ENCODE data around the gene DHH. TPM values are rescaled to one million over a fixed set of nuclear protein-coding genes. Genes with fewer than 3 reads are reported as not detected.

The DHH gene
- total and polyA plus RNA-seq, 10 of the 15 experiments (the other 5 are each of a cell fraction or from before 2014, with no cell fraction given), result 0.01 TPM; not detected in 9

- H3K9me3 ChIP-seq (replicated peaks; ENCODE audit: control insufficient read depth, insufficient read depth, low read length), result no peaks in the 10 kb centered on the region
- H3K27me3 ChIP-seq (replicated peaks in 1 of 2; ENCODE audit: control insufficient read depth in 2 of 2, insufficient read depth in 2 of 2, low read length in 1 of 2), result no peaks in the 10 kb centered on the region
- DNase-seq (ENCODE audit: low read depth, low spot score), result peak; percentile 65
- H3K27ac ChIP-seq (ENCODE audit: control insufficient read depth, insufficient read depth), result 0 out of 2 replicates have a peak overlapping the region, but pooled peaks have one; percentile 25
- peaks cover 70% of the 10 kb centered on the region for H3K79me2 ChIP-seq (ENCODE audit: control insufficient read depth, insufficient read depth, low read length)
- intact Hi-C loops (cut with micrococcal nuclease; ENCODE audit: unreplicated experiment), result no loop called here
- H3K4me1 ChIP-seq (ENCODE audit: control insufficient read depth, insufficient read depth, low read length), result peaks cover 6% of the 10 kb centered on the region; the same call in 1 of the 2 replicates
- peak overlapping the region; percentile 88 for H3K4me2 ChIP-seq (ENCODE audit: control insufficient read depth, insufficient read depth)
- BruUV-seq (replicated peaks), result no TSS peak
- H2AFZ ChIP-seq (ENCODE audit: control insufficient read depth, low read depth, low read length), result no peak overlapping the region
- RAD21 ChIA-PET (ENCODE audit: unreplicated experiment), result interaction anchor here (1.0 to 2.1 kb wide), 2 partner anchors 13 to 59 kb away, joined by 5 to 8 read pairs; partner anchors contain the start of gene RHEBL1
- POLR2A ChIA-PET, result interaction anchor here (0.6 to 5.4 kb wide), 8 partner anchors 14 to 208 kb away, joined by 3 to 32 read pairs (median 6); partner anchors contain the start of genes FKBP11, RHEBL1 and TUBA1B
- H4K20me1 ChIP-seq (ENCODE audit: control insufficient read depth, insufficient read depth), result peaks cover 27% of the 10 kb centered on the region
- in situ Hi-C loops (cut with MboI), result no loop called here
- WGBS (ENCODE audit: insufficient coverage, insufficient replicate concordance, low lambda C conversion rate, missing lambda C conversion rate), result 8% methylated on average over 7 of the region's 7 CpGs
- ATAC-seq, result peak; percentile 84
- SMC1A ChIA-PET (ENCODE audit: uncharacterized antibody, unreplicated experiment), result interaction anchor here (0.6 to 1.3 kb wide), 4 partner anchors 9 to 59 kb away, joined by 3 to 5 read pairs (median 3); partner anchors contain the start of gene LMBR1L
- peak overlapping the region; percentile 99 for H3K4me3 ChIP-seq
- CTCF ChIA-PET, result interaction anchor here (0.5 to 5.0 kb wide), 13 partner anchors 8 to 75 kb away, joined by 3 to 26 read pairs (median 6); partner anchors contain the start of genes PRKAG1, RHEBL1 and TUBA1B
- H3K9ac ChIP-seq (ENCODE audit: control insufficient read depth, insufficient read depth, low read length), result peak overlapping the region; percentile 98
- FAIRE-seq, result peak; percentile 100
- H3K36me3 ChIP-seq (ENCODE audit: control insufficient read depth in 2 of 2, insufficient read depth in 2 of 2, low read length in 1 of 2), result peaks cover 24 to 36% of the 10 kb centered on the region in 2 experiments
- TF ChIP-seq CREM (IDR thresholded peaks at IDR 0.05; ENCODE audit: low read depth) (no peak), IKZF1 (conservative IDR thresholded peaks at IDR 0.05) (peak; percentile 63; the same call in 1 of the 2 replicates), SUZ12 (IDR thresholded peaks at IDR 0.05; ENCODE audit: unreplicated experiment) (no peak), YY1 (IDR thresholded peaks at IDR 0.05; ENCODE audit: low read depth, low read length) (0 out of 2 replicates have a peak, but pooled peaks have one; percentile 17), TBL1XR1 (IDR thresholded peaks at IDR 0.05; ENCODE audit: low read depth, low read length) (no peak), MXI1 (IDR thresholded peaks at IDR 0.05; ENCODE audit: low read depth, low read length) (0 out of 2 replicates have a peak, but pooled peaks have one; percentile 55), CBX3 (IDR thresholded peaks at IDR 0.05; ENCODE audit: borderline replicate concordance, low read depth) (no peak), TCF7 (IDR thresholded peaks at IDR 0.05; ENCODE audit: borderline replicate concordance) (no peak), SREBF1 (IDR thresholded peaks at IDR 0.05; ENCODE audit: low read length) (peak; percentile 21; the same call in 1 of the 2 replicates), TAF1 (IDR thresholded peaks at IDR 0.05; ENCODE audit: borderline replicate concordance, low read depth, low read length) (no peak), STAT3 (IDR thresholded peaks at IDR 0.05; ENCODE audit: low read depth, low read length) (no peak), NKRF (conservative IDR thresholded peaks at IDR 0.05) (no peak), USF1 (IDR thresholded peaks at IDR 0.05; ENCODE audit: borderline replicate concordance, extremely low read length, insufficient read depth, low read depth, low read length) (no peak), CHD4 (IDR thresholded peaks at IDR 0.05) (no peak), RELA (IDR thresholded peaks at IDR 0.05; ENCODE audit: borderline replicate concordance, partially characterized antibody) (no peak), NFXL1 (IDR thresholded peaks at IDR 0.05; ENCODE audit: borderline replicate concordance) (no peak), BCLAF1 (IDR thresholded peaks at IDR 0.05) (no peak), RUNX3 (IDR thresholded peaks at IDR 0.05; ENCODE audit: low read length) (no peak; the same call in 1 of the 2 replicates)
Observed at GRCh38 chr12:49055978-49056754, 38.4 kb downstream of the DHH start.
